ENCODE measurements around the gene TBRG1. TPM values are rescaled to one million over a fixed set of nuclear protein-coding genes. Genes with fewer than 3 reads are reported as not detected.

TBRG1 gene
- total and polyA plus RNA-seq, 2 experiments from 2014 or later: 24.8 to 56.6 TPM

GRCh38 chr11:124639186-124639585 is 16.5 kb downstream of the TBRG1 start (continued):
- TF ChIP-seq ZNF331 (CRISPR knock-in tag; IDR thresholded peaks at IDR 0.05; ENCODE audit: low read depth) (no peak), ZNF114 (CRISPR knock-in tag; IDR thresholded peaks at IDR 0.05) (no peak), NANOG (IDR thresholded peaks at IDR 0.05; ENCODE audit: borderline replicate concordance) (no peak)

- Histone ChIP-seq H3K4me3 (no peak overlapping the region), H3K79me2 (replicated peaks; ENCODE audit: insufficient read depth) (no peaks in the 10 kb centered on the region), H4K20me1 (replicated peaks; ENCODE audit: insufficient read depth) (no peaks in the 10 kb centered on the region; the same call in none of the 2 replicates), H3K4me1 (ENCODE audit: insufficient read depth) (no peaks in the 10 kb centered on the region), H3K4me2 (no peak overlapping the region), H2AFZ (no peak overlapping the region), H3K9me2 (ENCODE audit: insufficient read depth) (peaks cover 11% of the 10 kb centered on the region; the same call in 1 of the 2 replicates), H3K27ac (ENCODE audit: low read depth) (no peak overlapping the region), H3K36me3 (ENCODE audit: insufficient read depth) (no peaks in the 10 kb centered on the region), H3K27me3 (ENCODE audit: insufficient read depth) (no peaks in the 10 kb centered on the region), H3F3A (replicated peaks; ENCODE audit: low read depth) (no peaks in the 10 kb centered on the region)
- TF ChIP-seq ETS1 (IDR thresholded peaks at IDR 0.05): no peak
- peak; percentile 46 to 62 for TF ChIP-seq CTCF (conservative IDR thresholded peaks at IDR 0.05; ENCODE audit: low read depth in 2 of 2)
- ATAC-seq (peak; percentile 64), DNase-seq (ENCODE audit: low spot score) (peak; percentile 63)
- Mint-ChIP-seq H3K27me3 (ENCODE audit: insufficient read depth, low read depth, poor library complexity) (peaks cover 6% of the 10 kb centered on the region), H3K4me3 (no peak overlapping the region), H3K9me3 (peaks cover 6% of the 10 kb centered on the region; the same call in 1 of the 3 replicates), H3K4me1 (peaks cover 12% of the 10 kb centered on the region; the same call in 2 of the 3 replicates), H3K27ac (no peak overlapping the region), H3K36me3 (ENCODE audit: low read depth) (peaks cover 19% of the 10 kb centered on the region; the same call in 2 of the 3 replicates)
Measured at GRCh38 chr11:124640666-124641065, 18.0 kb downstream of the TBRG1 start.

- H3K4me2 ChIP-seq: no peak overlapping the region
- peaks cover 6% of the 10 kb centered on the region for H3K27me3 Mint-ChIP-seq (ENCODE audit: insufficient read depth, low read depth, poor library complexity)
- H3K36me3 Mint-ChIP-seq (ENCODE audit: low read depth): peaks cover 15% of the 10 kb centered on the region; the same call in 2 of the 3 replicates
- no peaks in the 10 kb centered on the region for H3K36me3 ChIP-seq (ENCODE audit: insufficient read depth)
- H4K20me1 ChIP-seq (replicated peaks; ENCODE audit: insufficient read depth): no peaks in the 10 kb centered on the region; the same call in 1 of the 2 replicates
- no peak overlapping the region for H3K27ac Mint-ChIP-seq
- H3K79me2 ChIP-seq (replicated peaks; ENCODE audit: insufficient read depth): no peaks in the 10 kb centered on the region
- no peak overlapping the region for H2AFZ ChIP-seq
- no peaks in the 10 kb centered on the region for H3F3A ChIP-seq (replicated peaks; ENCODE audit: low read depth)
- peaks cover 12% of the 10 kb centered on the region; the same call in 2 of the 3 replicates for H3K4me1 Mint-ChIP-seq
- ATAC-seq (no peak), DNase-seq (ENCODE audit: low spot score) (no peak)
- H3K27ac ChIP-seq (ENCODE audit: low read depth): no peak overlapping the region
- no peaks in the 10 kb centered on the region for H3K27me3 ChIP-seq (ENCODE audit: insufficient read depth)
- H3K4me3 Mint-ChIP-seq: no peak overlapping the region
- no peaks in the 10 kb centered on the region for H3K4me1 ChIP-seq (ENCODE audit: insufficient read depth)
- H3K9me2 ChIP-seq (ENCODE audit: insufficient read depth): peaks cover 11% of the 10 kb centered on the region; the same call in 1 of the 2 replicates
- no peak overlapping the region for H3K4me3 ChIP-seq
- H3K9me3 Mint-ChIP-seq: peaks cover 6% of the 10 kb centered on the region; the same call in 1 of the 3 replicates
- TF ChIP-seq ZNF462 (CRISPR knock-in tag; IDR thresholded peaks at IDR 0.05) (no peak), REST (IDR thresholded peaks at IDR 0.05; ENCODE audit: unreplicated experiment) (no peak)
Measured at GRCh38 chr11:124642628-124643027, 20.0 kb downstream of the TBRG1 start.

All from GM23338 (cell line).